CD4-positive, alpha-beta T cell treated with Interleukin-21 for 1 hour (primary cell): Measurements from ENCODE around the gene TMEM41A.
"Not testable (repeated sequence)": the region's sequence is repeated elsewhere in the genome, so short reads cannot be mapped to it uniquely, and the experiment has no call there.

ENCODE experiments used
- DNase-seq: peaks from one replicate; pipeline ENCODE4 v3.0.0-alpha.2; 2020

TMEM41A gene

GRCh38 chr3:185486394-185486793 lies 12.4 kb downstream of the TMEM41A start:
- no peak for DNase-seq

DNA sequence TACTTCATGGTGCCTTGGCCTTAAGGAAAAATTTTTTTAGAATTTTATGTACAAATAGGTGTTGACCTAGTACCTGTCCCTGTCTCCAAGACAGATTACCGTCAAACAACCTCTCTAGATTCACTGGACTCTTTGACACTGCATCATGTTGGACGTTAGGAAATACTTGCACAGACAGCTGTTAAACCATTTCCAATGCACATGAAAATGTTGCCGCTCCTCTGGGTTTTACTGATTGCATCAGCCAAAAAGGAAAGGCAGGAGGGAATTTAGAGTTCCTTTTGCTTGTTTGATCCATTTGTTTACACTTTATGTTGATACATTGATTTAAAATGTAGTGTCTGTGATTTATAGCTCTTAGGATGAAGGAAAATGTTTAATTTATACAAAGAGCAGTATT lies 14.5 kb downstream of the TMEM41A start:
- DNase-seq: no peak

DNA sequence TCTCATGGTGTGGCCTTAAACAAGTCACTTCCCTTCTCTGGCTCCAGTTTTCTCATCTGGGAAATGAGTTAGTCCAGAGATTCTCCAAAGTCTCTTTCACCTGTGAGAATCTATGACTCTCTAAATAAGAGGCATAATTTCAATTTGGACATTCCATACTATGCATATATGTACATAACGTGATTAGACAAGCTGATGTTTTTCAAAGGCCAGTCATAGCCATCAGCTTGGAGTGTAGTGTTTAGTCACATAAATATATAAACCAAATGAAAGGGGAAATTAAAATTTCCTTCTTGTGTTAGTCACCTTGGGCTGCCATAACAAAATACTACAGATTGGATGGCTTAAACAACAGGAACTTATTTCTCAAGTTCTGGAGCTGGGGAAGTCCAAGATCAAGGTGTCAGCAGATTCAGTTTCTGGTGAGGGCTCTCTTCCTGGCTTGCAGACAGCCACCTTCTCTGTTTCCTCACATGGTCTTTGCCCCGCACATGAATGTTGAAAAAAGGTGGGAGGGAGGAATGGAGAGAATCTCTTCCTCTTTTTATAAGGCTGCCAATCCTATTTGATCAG lies 19.4 kb downstream of the TMEM41A start:
- no peak for DNase-seq

DNA sequence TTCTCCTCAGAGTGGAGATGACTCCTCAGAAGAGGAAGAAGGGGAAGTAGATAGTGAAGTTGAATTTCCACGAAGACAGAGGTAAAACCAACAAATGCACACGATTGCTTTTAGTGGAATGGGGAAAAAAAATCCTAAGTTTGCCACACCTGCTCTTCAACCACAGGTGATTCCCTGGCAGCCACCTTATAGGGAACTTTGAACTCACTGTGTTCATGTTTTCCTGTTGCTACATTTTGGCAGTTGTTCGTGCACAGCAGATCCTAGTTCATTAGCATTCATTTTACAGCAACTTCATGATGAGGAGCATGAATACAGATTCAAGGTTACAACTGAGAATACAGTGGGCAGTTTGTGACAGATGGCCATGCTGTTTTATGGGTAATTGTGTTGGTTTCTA lies 21.5 kb downstream of the TMEM41A start:
- no peak for DNase-seq

DNA sequence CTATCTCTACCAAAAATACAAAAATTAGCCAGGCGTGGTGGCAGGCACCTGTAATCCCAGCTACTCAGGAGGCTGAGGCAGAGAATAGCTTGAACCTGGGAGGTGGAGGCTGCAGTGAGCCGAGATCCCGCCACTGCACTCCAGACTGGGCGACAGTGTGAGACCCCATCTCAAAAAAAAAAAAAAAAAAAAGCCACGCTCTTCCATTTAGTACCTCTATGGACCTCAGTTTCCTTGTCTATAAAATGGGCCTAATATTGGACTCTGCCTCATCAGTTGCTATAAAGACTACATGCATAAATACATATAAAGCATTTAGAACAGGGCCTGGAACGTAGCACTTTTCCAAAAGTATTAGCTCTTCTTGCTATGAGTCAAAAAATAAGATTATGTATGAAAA lies 23.9 kb downstream of the TMEM41A start:
- not testable (repeated sequence) for DNase-seq

DNA sequence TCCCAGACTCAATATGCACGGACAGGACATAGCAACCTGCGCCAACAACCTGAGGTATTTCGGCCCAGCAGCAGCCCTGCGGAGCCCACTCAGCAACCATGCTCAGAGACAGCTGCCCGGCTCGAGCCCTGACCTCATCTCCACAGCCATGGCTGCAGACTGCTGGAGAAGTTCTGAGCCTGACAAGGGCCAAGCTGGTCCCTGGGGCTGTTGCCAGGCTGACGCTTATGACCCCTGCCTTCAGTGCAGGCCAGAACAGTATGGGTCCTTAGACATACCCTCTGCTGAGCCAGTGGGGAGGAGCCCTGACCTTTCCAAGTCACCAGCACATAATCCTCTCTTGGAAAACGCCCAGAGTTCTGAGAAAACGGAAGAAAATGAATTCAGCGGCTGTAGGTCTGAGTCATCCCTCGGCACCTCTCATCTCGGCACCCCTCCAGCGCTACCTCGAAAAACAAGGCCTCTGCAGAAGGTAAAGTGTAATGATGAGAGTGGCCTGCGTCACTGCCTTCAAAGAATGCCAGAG lies 25.5 kb downstream of the TMEM41A start:
- no peak for DNase-seq

DNA sequence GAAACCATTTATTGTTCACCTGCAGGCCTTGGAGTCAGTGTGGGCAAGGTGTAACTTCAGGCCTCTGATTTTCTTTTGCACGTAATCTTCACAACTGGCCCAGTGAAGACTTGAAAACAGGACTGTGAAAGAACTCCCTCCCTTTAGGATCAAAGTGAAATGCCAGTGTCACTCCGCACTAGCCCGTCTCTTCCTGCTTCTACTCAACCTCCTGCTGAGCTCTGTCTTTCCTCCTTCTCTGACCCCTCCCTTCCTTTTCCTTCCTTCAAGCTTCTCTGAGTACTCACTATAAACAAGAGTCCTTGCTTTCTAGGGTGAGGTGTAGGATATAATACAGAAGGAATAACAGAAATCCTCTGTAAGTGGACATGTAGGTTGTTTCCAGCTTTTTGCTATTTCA lies 28.5 kb downstream of the TMEM41A start:
- DNase-seq: no peak

- no peak for DNase-seq
Observed at GRCh38 chr3:185469542-185469941, 29.3 kb downstream of the TMEM41A start.

DNA sequence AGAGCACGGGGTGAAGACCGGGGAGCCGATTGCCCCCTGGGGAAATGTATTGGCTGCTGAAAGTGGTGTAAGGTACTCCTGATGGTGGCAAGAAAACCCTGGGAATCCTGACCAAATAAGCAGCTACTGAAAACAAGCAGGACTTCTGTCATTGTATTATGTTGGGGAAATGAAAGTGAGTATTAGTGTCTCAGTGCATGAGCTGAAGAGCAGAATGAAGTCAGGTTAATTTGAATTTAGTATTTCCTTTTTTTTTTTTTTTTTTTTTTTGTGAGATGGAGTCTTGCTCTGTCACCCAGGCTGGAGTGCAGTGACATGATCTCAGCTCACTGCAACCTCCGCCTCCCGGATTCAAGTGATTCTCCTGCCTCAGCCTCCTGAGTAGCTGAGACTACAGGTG lies 32.7 kb downstream of the TMEM41A start:
- not testable (repeated sequence) for DNase-seq

- DNase-seq: no peak
Observed at GRCh38 chr3:185465471-185465870, 33.4 kb downstream of the TMEM41A start.

DNA sequence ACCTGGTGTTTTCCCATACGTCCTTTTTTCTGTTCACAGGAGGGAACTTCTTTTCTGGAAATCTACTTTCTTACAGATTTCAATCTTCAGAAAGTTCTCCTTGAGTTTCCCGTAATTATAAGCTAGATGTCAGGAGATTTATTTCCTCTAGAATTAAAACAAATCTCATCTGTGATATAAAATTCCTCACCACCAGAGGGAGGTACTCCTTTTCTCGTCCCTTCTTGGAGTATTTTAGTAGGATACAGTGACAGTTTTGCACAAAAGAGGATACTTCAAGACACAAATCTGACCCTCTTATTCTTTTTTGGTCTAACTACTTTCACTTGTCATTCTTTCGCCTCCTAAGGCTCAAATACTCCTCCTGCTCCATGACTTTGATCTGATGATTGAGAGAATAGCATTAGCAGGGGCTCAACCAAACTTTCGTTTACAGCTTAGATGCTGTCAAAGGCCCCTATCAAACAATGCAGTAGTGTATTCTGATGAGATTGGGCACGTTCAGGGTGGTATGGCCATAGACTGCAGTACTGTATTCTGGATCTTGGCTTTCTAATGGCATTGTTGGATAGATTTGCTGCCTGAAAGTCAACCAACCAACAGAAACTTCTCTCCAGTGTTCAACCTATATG lies 38.0 kb downstream of the TMEM41A start:
- DNase-seq: no peak

DNA sequence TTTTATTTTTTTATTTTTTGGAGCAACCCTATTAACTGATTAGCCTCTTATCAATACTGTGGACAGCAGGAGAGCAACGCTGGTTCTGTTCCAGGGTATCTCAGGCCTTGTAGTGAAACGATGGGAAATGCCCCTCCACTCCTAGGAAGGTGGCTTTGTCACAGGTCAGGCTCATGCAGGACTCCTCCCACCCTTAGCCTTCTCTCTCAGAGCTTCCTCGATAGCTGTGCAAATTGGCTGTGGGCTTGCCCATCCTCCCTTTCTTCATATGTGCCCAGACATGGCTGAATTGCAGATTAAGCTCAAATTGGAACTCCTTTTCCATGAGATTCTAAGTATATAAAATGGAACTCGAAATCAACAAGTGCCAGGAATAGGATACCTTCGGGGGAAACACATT lies 38.5 kb downstream of the TMEM41A start:
- DNase-seq: no peak

DNA sequence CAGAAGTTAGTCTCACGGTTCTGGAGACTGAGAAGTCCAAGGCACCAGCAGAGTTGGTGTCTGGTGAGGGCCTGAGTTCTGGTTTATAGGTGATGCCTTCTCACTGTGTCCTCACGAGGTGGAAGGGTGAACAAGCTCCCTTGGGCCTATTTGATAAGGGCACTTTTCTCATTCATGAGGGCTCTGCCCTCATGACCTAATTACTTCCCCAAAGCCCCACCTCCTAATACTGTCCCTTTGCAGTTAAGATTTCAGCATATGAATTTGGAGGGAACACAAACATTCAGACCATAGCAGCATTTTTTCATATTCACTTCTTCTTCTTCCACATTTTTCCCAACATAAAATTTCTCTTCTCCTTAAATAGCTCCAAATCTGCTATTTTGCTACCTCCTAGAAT lies 41.5 kb downstream of the TMEM41A start:
- no peak for DNase-seq

GRCh38 chr3:185451432-185451831 lies 47.4 kb downstream of the TMEM41A start:
- not testable (repeated sequence) for DNase-seq

DNA sequence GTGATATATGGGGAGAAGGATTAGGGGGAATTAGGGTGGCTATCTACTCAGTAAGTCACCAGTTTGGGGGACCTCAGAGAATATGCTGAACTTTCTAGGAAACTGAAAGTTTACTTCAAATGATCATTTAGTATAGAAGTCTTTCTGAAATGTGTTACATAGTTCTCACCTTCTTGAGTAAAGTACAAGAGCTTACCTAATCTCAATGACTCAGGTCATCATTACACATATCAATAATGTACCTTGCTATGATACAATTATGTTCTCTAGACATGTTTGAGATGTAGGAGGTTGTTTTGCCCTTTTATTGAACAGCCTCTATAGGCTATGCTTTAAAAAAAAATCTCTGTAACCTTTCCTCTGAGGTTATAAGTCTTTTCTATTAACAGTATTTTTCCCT lies 50.7 kb downstream of the TMEM41A start:
- DNase-seq: no peak

- no peak for DNase-seq
Observed at GRCh38 chr3:185444329-185444728, 54.5 kb downstream of the TMEM41A start.

GRCh38 chr3:185442031-185442430 lies 56.8 kb downstream of the TMEM41A start:
- DNase-seq: no peak

GRCh38 chr3:185439745-185440466 lies 58.9 kb downstream of the TMEM41A start:
- no peak for DNase-seq
